Prostate gland (tissue), 2 donors: ENCODE results near the gene LAD1.

ENCODE experiments used
- CTCF ChIP-seq, 4 experiments: fragments of 200-600 bp in 2 of 4; fragments of 450-650 bp in 2 of 4; sonication (generic) in 2 of 4; IDR thresholded peaks; 1 replicate in 3 of 4; 2 replicates in 1 of 4; pipeline ENCODE4 v1.5.1; 2016 to 2019; ENCODE audit warnings: antibody characterized with exemption in 4 of 4, mild to moderate bottlenecking in 2 of 4, moderate library complexity in 2 of 4
- POLR2A ChIP-seq: fragments of 450-650 bp; IDR thresholded peaks from one replicate; pipeline ENCODE4 v1.6.1; 2016; ENCODE audit warnings: antibody characterized with exemption, mild to moderate bottlenecking

- TF ChIP-seq CTCF (IDR thresholded peaks at IDR 0.05) (no peak), POLR2A (no peak)
Measured at GRCh38 chr1:201386208-201386607, 12.9 kb downstream of the LAD1 start.
